Glomerular visceral epithelial cell (primary cell): Measurements from ENCODE around the gene CTXND1.

ENCODE experiments used
- DNase-seq: peaks from one replicate; pipeline ENCODE4 v3.0.0-alpha.2; 2016; ENCODE audit errors: extremely low spot score

The CTXND1 gene

DNA sequence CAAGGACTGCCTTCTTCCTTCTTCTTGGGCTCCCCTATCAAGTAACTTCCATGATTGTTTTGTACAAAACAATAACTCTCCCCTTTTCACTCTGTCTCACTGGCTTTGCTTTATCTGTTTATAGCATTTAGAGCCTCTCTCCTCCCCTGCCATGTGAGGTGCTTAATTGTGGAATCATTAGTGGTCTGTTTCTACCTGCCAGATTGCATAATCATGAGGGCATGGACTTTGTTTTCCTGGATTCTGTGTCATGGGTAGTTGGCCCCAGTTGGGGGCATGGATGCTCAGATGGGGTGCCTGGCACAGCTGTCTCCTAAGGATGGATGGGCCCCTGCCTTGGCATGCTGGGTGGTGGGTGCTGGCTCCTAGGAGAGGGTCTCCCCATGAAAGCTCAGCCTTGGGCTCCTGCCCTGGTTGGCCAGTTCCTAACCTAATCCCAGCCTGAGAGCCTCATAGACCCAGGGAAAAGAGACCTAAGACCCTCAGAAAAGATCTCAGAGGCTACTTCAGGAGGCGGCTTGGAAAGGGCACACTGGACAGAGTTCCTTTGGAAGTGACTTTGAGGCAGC is 8.0 kb upstream of the CTXND1 start:
- no peak for DNase-seq

DNA sequence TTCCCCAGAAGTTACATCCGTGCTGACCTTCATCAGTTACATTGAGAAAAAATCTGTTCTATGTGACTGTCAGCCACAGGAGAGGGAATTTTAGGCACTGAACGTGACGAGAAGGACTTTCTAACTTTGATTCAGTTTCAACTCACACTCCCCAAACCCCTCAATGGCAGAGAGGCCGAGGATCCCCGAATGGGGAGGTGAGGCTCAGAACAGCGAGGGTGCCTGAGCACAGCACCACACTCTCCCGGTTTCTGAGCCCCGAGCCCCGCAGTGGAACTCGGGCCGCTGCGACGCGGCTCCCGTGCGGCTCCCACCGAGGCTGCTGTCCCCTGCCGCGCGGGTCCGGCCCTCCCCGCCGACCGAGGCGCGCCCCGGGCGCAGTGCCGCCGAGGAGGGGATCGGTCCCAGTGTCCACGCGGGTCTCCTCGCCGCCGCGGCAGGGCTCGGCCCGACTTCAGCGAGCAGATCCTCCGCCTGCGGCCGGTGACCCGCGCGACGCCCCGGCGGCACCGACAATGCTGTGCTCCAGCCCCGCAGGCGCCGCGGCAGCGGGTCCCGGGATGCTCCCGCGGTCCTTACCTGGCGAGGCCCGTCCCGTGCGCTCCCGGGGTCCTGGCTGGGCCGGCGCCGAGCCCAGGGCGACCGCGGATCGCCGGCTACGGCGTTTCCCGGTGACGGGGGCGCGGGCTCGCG is 439 bp downstream of the CTXND1 start:
- DNase-seq = no peak

- no peak for DNase-seq
Observed at GRCh38 chr15:80250614-80251427, 1.2 kb downstream of the CTXND1 start.

- no peak for DNase-seq
Observed at GRCh38 chr15:80249973-80250372, 2.0 kb downstream of the CTXND1 start.

DNA sequence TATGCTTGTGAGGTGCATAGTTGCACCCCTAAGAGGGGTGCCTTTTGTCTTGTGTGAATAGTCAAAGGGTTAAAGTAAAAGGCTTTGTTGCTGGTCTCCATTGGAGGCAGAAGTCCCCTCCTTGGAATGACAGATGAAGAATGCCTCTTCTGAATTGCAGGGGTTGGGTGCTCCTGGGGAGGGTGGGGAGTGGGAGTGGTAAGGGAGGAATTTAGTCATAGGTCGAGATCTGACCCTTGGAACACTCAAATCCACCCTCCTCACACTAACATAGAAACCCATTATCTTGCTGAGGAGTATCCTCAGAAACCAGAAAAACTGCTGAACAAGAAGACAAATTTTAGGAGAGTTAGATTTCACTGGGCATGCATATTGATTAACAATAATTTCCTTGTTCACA is 4.7 kb downstream of the CTXND1 start:
- no peak for DNase-seq

GRCh38 chr15:80246425-80246894 is 5.6 kb downstream of the CTXND1 start:
- no peak for DNase-seq

GRCh38 chr15:80242802-80243201 is 9.2 kb downstream of the CTXND1 start:
- no peak for DNase-seq

- peak; percentile 45 for DNase-seq
Observed at GRCh38 chr15:80242132-80242769, 9.8 kb downstream of the CTXND1 start.

- DNase-seq = no peak
Observed at GRCh38 chr15:80241508-80241907, 10.5 kb downstream of the CTXND1 start.

DNA sequence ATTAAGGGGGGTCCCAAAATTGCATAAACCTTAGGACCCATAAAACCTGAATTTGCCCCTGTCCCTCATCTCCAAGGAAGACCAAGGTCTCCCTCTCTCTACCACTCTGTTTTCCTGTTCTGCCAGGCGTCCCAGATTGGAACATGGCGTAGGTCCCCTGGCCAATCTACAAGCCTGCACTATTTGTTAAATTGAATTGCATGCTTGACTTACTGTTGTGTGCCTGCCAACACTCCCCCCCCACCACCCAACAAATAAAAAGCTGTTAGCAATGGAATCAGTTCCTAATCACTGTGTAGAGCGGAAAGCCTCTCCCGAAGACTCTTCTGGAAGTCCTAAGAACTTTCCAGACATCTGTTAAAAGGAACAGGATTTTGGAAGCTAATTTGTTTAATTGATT is 11.7 kb downstream of the CTXND1 start:
- DNase-seq = no peak

GRCh38 chr15:80234883-80235282 is 17.1 kb downstream of the CTXND1 start:
- peak; percentile 40 for DNase-seq

DNA sequence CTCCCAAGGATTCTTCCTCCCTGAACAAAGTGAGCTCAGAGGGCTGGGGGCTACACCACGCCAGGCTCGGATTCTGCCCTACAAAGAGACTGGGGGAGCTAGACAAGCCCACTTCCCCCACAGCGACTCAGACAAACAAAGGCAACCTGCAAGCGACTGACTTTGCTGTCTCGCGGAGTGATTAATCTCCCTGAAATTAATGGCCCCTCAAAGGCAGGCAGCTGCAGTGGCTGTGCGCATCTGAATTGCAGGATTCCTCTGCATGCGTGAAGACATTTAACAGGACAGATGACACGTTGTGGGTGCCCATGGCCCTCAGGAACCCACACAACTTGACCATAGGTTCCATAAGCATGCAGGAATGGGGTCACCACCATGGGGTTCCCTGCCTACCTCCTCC is 18.4 kb downstream of the CTXND1 start:
- DNase-seq = no peak

DNA sequence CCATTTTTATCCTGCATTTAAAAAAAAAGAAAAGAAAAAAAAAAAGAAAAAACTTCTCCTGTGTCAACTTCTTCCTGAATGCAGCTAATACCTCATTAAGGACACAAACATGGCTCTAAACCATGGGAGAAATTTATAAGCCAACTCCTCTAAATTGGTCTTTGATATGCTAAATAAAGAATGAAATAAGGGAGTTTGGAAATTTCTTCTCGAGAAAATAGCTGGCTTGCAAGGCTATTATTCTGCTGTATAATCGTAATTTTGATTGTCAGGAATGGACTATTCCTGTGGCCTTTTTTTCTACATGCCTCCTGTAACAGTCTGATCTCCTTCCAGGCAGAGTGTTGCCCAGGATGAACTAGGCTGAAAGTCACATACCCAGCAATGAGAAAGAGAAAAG is 20.6 kb downstream of the CTXND1 start:
- no peak for DNase-seq

- DNase-seq = peak; percentile 48
Observed at GRCh38 chr15:80228959-80229610, 22.9 kb downstream of the CTXND1 start.

GRCh38 chr15:80219955-80220354 is 32.1 kb downstream of the CTXND1 start:
- DNase-seq = no peak

DNA sequence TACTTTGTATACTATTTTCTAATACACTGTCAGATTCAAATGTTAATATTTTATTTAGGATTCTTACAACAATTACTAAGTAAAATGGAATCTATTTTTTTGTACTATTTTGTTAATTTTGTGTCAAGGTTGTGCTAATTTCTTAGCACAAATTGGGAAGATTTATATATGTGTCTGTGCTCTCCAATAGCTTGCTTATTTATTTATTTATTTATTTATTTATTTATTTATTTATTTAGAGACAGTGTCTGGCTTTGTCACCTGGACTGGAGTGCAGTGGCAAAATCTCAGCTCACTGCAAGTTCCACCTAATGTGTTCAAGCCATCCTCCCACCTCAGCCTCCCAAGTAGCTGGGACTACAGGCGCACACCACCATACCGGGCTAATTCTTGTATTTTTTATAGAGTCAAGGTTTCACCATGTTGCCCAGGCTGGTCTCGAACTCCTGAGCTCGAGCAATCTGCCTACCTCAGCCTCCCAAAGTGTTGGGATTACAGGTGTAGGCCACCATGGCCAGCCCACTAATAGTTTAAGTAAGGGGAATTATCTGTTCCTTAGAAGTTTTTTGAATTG is 34.6 kb downstream of the CTXND1 start:
- no peak for DNase-seq

- no peak for DNase-seq
Observed at GRCh38 chr15:80216911-80217310, 35.1 kb downstream of the CTXND1 start.

DNA sequence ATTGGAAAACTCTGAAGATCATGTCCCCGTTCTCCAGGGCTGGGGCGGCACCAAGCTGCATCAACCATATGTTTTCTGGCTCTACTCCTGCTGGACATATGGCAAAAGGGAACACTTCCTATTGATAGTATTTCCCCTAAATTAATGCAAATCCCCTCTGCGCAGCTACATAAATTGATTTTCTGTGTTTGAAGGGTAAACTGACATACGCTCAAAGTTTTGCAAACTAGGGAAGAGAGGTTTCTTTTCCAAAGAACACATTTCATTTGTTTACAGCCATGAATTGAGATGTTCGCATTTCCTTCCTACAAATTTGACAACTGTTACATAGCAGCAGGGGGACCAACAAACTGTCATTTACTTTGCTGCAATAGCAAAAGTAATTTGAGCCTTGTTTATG is 35.9 kb downstream of the CTXND1 start:
- DNase-seq = no peak

- DNase-seq = no peak
Observed at GRCh38 chr15:80214910-80215309, 37.1 kb downstream of the CTXND1 start.

DNA sequence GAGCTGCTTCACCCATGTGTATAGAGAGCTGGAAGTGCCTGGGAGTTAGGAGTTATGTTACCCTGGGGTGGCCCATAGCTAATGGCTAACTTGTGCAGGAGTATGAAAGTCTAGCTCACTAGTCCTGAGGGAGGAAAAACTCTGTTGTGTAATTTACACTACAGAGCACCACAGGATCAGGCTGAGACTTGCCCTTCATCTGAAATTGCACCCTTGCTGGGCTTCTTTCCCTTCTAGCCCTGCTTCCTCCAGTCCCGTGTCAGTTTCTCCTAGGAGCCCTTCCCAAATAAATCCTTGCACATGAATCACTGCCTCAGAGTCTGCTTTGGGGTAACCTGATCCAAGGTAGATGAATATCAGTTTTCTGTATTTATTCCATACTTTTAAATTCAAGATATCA is 40.0 kb downstream of the CTXND1 start:
- DNase-seq = no peak
